Heart left ventricle (tissue), 16 donors: Measurements from ENCODE around the gene CHN2. TPM values are rescaled to one million over a fixed set of nuclear protein-coding genes. Genes with fewer than 3 reads are reported as not detected.

Source experiments
- ATAC-seq, 4 donors: fragments of 200-7000 bp; cut with Tn5 transposase; one replicate each; pipeline ENCODE4 v1.9.1; 2020 to 2022; ENCODE audit warnings: moderate library complexity in 4 of 4, mild to moderate bottlenecking in 3 of 4, moderate number of reproducible peaks in 1 of 4
- DNase-seq, 5 donors: peaks; one replicate each; pipeline ENCODE4 v3.0.0-alpha.2; 2020
- H3K27ac ChIP-seq, 12 donors: fragments of 200-600 bp; sonication (generic) in 4 of 12; one replicate each; pipeline versions ENCODE4 v1.5.0 to v1.8.0; 2016 to 2022; ENCODE audit warnings: mild to moderate bottlenecking in 2 of 12
- H3K27me3 ChIP-seq, 9 donors: fragments of 200-600 bp; sonication (generic) in 2 of 9; one replicate each; pipeline versions ENCODE4 v1.5.1 to v1.8.0; 2016 to 2022; ENCODE audit warnings: mild to moderate bottlenecking in 3 of 9
- H3K36me3 ChIP-seq, 9 donors: fragments of 200-600 bp; sonication (generic) in 2 of 9; one replicate each; pipeline versions ENCODE4 v1.5.0 to v1.8.0; 2018 to 2022; ENCODE audit warnings: mild to moderate bottlenecking in 2 of 9
- H3K4me1 ChIP-seq, 12 donors: fragments of 200-600 bp; sonication (generic) in 4 of 12; one replicate each; pipeline versions ENCODE4 v1.5.0 to v1.8.0; 2016 to 2022; ENCODE audit warnings: mild to moderate bottlenecking in 3 of 12
- H3K4me3 ChIP-seq, 12 donors: fragments of 200-600 bp; sonication (generic) in 4 of 12; one replicate each; pipeline versions ENCODE4 v1.5.0 to v1.8.0; 2017 to 2022; ENCODE audit warnings: mild to moderate bottlenecking in 9 of 12, moderate library complexity in 4 of 12
- H3K9me3 ChIP-seq, 12 donors: fragments of 200-600 bp; sonication (generic) in 4 of 12; one replicate each; pipeline versions ENCODE4 v1.5.0 to v1.8.0; 2016 to 2022; ENCODE audit warnings: mild to moderate bottlenecking in 1 of 12
- CTCF ChIP-seq, 12 donors: fragments of 200-600 bp; sonication (generic) in 4 of 12; IDR thresholded peaks; one replicate each; pipeline versions ENCODE4 v1.5.0 to v1.8.0; 2018 to 2022; ENCODE audit warnings: antibody characterized with exemption in 12 of 12, mild to moderate bottlenecking in 5 of 12
- POLR2A ChIP-seq, 2 donors: fragments of 450-650 bp; IDR thresholded peaks; one replicate each; pipeline ENCODE4 v1.6.1; 2017; ENCODE audit warnings: antibody characterized with exemption in 2 of 2, mild to moderate bottlenecking in 2 of 2, moderate library complexity in 2 of 2
- WGBS, 4 donors: extraction: QIAGEN DNeasy Blood & Tissue Kit in 2 of 4; methylation state at CpG; one replicate each; pipeline versions ENCODE4 v1.1.5 to v1.1.7; 2013 to 2018; 5-methylcytosine and 5-hydroxymethylcytosine counted together
- intact Hi-C, 10 donors: fragments of 100-400 bp; cut with DNase I; formaldehyde crosslinking; loops; one replicate each; pipeline versions ENCODE4 v1.11.1 to v1.14.2; 2022
- polyA plus RNA-seq, 2 donors: library from polyadenylated mRNA; stranded (reverse); fragments of 200-250 nt; gene quantifications; one replicate each; pipeline ENCODE4 v1.2.3, GENCODE V29; 2013
- total RNA-seq, 9 donors: library from RNA; depleted of rRNA in 2 of 9; stranded (reverse); fragments of >200 nt in 2 of 9; fragmentation: NEBNext Ultra II Directional in 3 of 9; extraction: Animal tissue kit (Norgen Biotek cat#: 25700) in 3 of 9; gene quantifications; one replicate each; pipeline versions ENCODE4 v1.1.0 to v1.2.4, GENCODE V29; 2016 to 2023
- donor health status: ischemic (EF 13 %, LVEDD 7.1; RV severe dilation, severe dysfunction).
- donor health status: healthy with polysubstance abuse.
- donor health status: DM: no; HTN: yes; CAD: no.
- donor health status: DM: no; HTN: no; CAD: no.
- donor health status: ischemic (EF 25% LVEDD 6.9; RV normal size, moderate dysfunction).
- donor health status: ischemic (EF 25% LVEDD 5.7; RV mildly dilated, moderate dysfunction).
- donor health status: healthy.
- donor health status: DM: yes; HTN: yes; CAD: no.
- donor health status: ischemic (EF 35%, LVEDD 5.7; RV mildly dilated, moderate dysfunction).
- donor health status: nonischemic (EF 11% LVEDD 7.7; RV severe dilation, severe dysfunction).
- donor health status: DM: yes; HTN: yes; CAD: no.
- donor health status: PGD.
- donor health status: ischemic (EF 29% LVEDD 5.4; RV normal size, mild dysfunction).
- donor health status: nonischemic (EF 23%, LVEDD 6.1; RV moderate dilation, normal function).

CHN2 gene
- total and polyA plus RNA-seq, 11 donors: 11.2 to 54.4 (median 33.6) TPM

- Histone ChIP-seq H3K27ac (no peak overlapping the region), H3K4me3 (no peak overlapping the region), H3K36me3 (peaks cover 0 to 4% (median 0%) of the 10 kb centered on the region in 9 donors), H3K4me1 (peaks cover 0 to 15% (median 3%) of the 10 kb centered on the region in 12 donors), H3K9me3 (no peaks in the 10 kb centered on the region), H3K27me3 (no peaks in the 10 kb centered on the region)
- ATAC-seq (no peak), DNase-seq (no peak)
- TF ChIP-seq POLR2A (IDR thresholded peaks at IDR 0.05) (no peak), CTCF (IDR thresholded peaks at IDR 0.05) (peak in 1 of 12 donors; percentile 13)
- intact Hi-C loops: no loop called here
- 82 to 86% (median 83%) methylated on average over 16 of the region's 16 CpGs for whole genome bisulfite sequencing, 4 donors
These were observed 102.8 kb downstream of the CHN2 start for GRCh38 chr7:29297194-29297890.

- TF ChIP-seq POLR2A (IDR thresholded peaks at IDR 0.05) (no peak), CTCF (IDR thresholded peaks at IDR 0.05) (no peak)
- Histone ChIP-seq H3K4me3 (no peak overlapping the region), H3K36me3 (peaks cover 0 to 4% (median 0%) of the 10 kb centered on the region in 9 donors), H3K9me3 (no peaks in the 10 kb centered on the region), H3K4me1 (peaks cover 0 to 13% (median 3%) of the 10 kb centered on the region in 12 donors), H3K27ac (no peak overlapping the region), H3K27me3 (no peaks in the 10 kb centered on the region)
- no peak for DNase-seq
- 84 to 94% (median 93%) methylated on average over 6 of the region's 6 CpGs for WGBS, 4 donors
- intact Hi-C loops: no loop called here
- no peak for ATAC-seq
These were observed 104.5 kb downstream of the CHN2 start for GRCh38 chr7:29299086-29299485.

- H3K36me3 ChIP-seq: no peaks in the 10 kb centered on the region
- H3K27ac ChIP-seq: no peak overlapping the region
- no peak for TF ChIP-seq CTCF (IDR thresholded peaks at IDR 0.05)
- TF ChIP-seq POLR2A (IDR thresholded peaks at IDR 0.05): no peak
- H3K9me3 ChIP-seq: no peaks in the 10 kb centered on the region
- peaks cover 0 to 23% (median 6%) of the 10 kb centered on the region in 12 donors for H3K4me1 ChIP-seq
- intact Hi-C loops: loop anchor here in 1 of 10 donors (10.0 kb wide), 1 partner anchor 105 kb away; the partner anchor contains the start of gene CHN2
- 27 to 48% (median 37%) methylated on average over 4 of the region's 4 CpGs for WGBS, 4 donors
- no peaks in the 10 kb centered on the region for H3K27me3 ChIP-seq
- no peak overlapping the region for H3K4me3 ChIP-seq
- ATAC-seq (no peak), DNase-seq (no peak)
These were observed 105.5 kb downstream of the CHN2 start for GRCh38 chr7:29300026-29300480.

- Histone ChIP-seq H3K4me3 (no peak overlapping the region), H3K27me3 (no peaks in the 10 kb centered on the region), H3K9me3 (no peaks in the 10 kb centered on the region), H3K27ac (no peak overlapping the region), H3K36me3 (no peaks in the 10 kb centered on the region), H3K4me1 (peaks cover 0 to 28% (median 6%) of the 10 kb centered on the region in 12 donors)
- ATAC-seq: no peak
- intact Hi-C loops: loop anchor here in 1 of 10 donors (10.0 kb wide), 1 partner anchor 106 kb away; the partner anchor contains the start of gene CHN2
- DNase-seq: no peak
- TF ChIP-seq CTCF (IDR thresholded peaks at IDR 0.05) (no peak), POLR2A (IDR thresholded peaks at IDR 0.05) (no peak)
- 81 to 91% (median 84%) methylated on average over 1 of the region's 1 CpG for WGBS, 4 donors
These were observed 106.1 kb downstream of the CHN2 start for GRCh38 chr7:29300649-29301048.
